ENCODE measurements around the gene TSHZ1.

Gene TSHZ1

DNA sequence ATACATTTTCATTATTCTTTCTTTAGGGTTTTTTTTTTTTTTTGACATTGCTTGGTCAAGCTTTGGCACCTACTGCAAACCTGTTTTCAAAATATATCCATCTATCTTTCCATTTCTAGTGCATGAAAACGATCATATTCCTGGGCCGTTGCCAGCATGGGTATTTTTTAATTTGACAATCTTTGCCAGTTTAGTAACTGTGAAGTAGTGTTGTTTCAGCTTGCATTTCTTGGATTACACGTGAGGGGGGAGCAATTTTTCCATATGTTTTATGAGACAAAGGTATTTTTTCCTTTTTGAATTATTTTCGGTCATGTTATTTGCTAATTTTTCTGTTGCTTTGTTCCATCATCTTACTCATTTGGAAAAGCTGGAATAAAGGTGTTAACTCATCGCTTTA, 40.9 kb downstream of the TSHZ1 start:
- Histone ChIP-seq H3K36me3 (no peaks in the 10 kb centered on the region), H3K27me3 (ENCODE audit: insufficient read depth, low read depth, severe bottlenecking) (no peaks in the 10 kb centered on the region), H3K4me3 (ENCODE audit: low read depth, low read length) (no peak overlapping the region), H3K9me3 (ENCODE audit: severe bottlenecking) (no peaks in the 10 kb centered on the region), H3K27ac (no peak overlapping the region)
- DNase-seq = no peak
- TF ChIP-seq, protein P1, sequence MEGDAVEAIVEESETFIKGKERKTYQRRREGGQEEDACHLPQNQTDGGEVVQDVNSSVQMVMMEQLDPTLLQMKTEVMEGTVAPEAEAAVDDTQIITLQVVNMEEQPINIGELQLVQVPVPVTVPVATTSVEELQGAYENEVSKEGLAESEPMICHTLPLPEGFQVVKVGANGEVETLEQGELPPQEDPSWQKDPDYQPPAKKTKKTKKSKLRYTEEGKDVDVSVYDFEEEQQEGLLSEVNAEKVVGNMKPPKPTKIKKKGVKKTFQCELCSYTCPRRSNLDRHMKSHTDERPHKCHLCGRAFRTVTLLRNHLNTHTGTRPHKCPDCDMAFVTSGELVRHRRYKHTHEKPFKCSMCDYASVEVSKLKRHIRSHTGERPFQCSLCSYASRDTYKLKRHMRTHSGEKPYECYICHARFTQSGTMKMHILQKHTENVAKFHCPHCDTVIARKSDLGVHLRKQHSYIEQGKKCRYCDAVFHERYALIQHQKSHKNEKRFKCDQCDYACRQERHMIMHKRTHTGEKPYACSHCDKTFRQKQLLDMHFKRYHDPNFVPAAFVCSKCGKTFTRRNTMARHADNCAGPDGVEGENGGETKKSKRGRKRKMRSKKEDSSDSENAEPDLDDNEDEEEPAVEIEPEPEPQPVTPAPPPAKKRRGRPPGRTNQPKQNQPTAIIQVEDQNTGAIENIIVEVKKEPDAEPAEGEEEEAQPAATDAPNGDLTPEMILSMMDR (IDR thresholded peaks at IDR 0.05; ENCODE audit: low read depth, low read length) = no peak

DNA sequence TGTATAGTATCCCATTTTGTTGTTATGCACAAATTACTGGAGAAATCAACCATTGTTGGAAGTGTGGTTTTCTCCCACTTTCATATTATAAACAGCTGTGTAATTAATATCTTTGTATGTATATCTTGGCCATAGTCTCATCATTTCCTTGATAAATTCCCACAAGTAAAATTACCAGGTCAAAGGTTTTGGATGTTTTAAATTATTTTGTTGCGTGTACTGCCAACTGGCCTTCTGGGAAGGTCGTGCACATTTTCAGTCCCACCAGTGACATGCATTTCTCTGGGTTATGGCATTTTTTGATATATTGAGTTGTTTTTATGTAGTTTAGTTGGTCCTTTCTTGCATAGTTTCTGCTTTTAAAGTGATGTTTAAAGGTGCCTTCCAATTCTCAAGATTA, 41.5 kb downstream of the TSHZ1 start:
- H3K9me3 ChIP-seq (ENCODE audit: severe bottlenecking) = no peaks in the 10 kb centered on the region
- no peaks in the 10 kb centered on the region for H3K36me3 ChIP-seq
- no peak overlapping the region for H3K4me3 ChIP-seq (ENCODE audit: low read depth, low read length)
- no peaks in the 10 kb centered on the region for H3K27me3 ChIP-seq (ENCODE audit: insufficient read depth, low read depth, severe bottlenecking)
- H3K27ac ChIP-seq = no peak overlapping the region
- TF ChIP-seq, protein P1 (IDR thresholded peaks at IDR 0.05; ENCODE audit: low read depth, low read length) = no peak
- no peak for DNase-seq

DNA sequence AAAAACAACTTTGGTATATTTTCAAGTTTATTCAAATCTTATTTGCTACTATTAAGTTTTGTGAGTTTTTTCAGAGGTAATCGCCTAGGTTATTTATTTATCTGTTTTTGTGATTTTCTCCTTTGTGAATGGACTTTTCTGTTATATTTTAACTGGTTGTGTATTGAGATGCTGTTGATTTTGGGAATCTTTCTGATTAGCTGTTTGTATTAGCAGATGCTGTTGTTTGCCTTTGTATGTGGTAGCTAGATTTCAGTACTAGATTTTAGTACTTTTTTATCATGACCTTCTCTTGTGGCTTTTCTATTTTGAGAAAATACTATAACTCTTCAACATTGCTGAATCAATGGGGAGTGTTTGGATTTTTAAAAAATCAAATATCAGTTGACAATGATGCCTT, 42.4 kb downstream of the TSHZ1 start:
- TF ChIP-seq, protein P1 (IDR thresholded peaks at IDR 0.05; ENCODE audit: low read depth, low read length) = no peak
- DNase-seq = no peak
- no peak overlapping the region for H3K27ac ChIP-seq
- H3K27me3 ChIP-seq (ENCODE audit: insufficient read depth, low read depth, severe bottlenecking) = no peaks in the 10 kb centered on the region
- H3K4me3 ChIP-seq (ENCODE audit: low read depth, low read length) = no peak overlapping the region
- no peaks in the 10 kb centered on the region for H3K9me3 ChIP-seq (ENCODE audit: severe bottlenecking)
- H3K36me3 ChIP-seq = no peaks in the 10 kb centered on the region

DNA sequence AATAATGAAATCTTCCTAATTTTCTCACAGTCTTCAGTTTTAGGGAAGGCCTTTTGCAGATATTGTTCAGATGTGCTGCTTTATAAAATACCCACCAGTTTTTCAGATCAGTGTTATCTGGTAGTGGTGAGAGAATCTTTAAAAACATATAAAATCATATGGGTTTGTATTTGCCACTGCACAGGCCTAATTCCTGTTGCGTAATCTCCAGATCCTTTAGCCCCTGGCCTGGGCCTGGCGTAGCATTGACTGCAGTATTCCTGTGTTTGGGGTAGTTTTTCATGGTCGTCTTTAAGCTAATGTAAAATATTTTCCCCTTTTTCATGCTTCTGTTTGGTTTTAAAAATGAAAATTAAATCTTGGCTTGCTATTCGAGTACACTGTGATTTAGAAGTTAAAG, 43.2 kb downstream of the TSHZ1 start:
- Histone ChIP-seq H3K36me3 (no peaks in the 10 kb centered on the region), H3K27me3 (ENCODE audit: insufficient read depth, low read depth, severe bottlenecking) (no peaks in the 10 kb centered on the region), H3K4me3 (ENCODE audit: low read depth, low read length) (no peak overlapping the region), H3K9me3 (ENCODE audit: severe bottlenecking) (no peaks in the 10 kb centered on the region), H3K27ac (no peak overlapping the region)
- DNase-seq = no peak
- TF ChIP-seq, protein P1 (IDR thresholded peaks at IDR 0.05; ENCODE audit: low read depth, low read length) = no peak

DNA sequence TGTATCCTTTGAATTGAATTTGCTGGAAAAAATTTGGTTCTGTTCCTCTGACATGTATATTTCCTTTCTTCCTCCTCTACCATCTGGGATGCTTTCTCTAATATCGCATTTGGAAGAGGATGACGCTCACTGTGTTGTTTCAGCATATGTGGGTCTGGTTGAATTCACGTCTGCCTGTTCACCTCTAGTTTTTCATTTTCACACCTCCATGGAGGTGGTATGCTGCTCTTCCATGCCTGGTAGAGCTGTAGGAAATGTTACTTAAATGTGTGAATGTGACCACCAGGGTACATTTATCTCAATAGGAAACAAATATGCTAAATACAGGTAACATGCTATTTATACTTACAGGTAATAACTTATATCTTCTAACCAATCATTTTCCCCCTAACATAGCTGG, 44.5 kb downstream of the TSHZ1 start:
- no peaks in the 10 kb centered on the region for H3K9me3 ChIP-seq (ENCODE audit: severe bottlenecking)
- no peaks in the 10 kb centered on the region for H3K27me3 ChIP-seq (ENCODE audit: insufficient read depth, low read depth, severe bottlenecking)
- DNase-seq = no peak
- TF ChIP-seq, protein P1 (IDR thresholded peaks at IDR 0.05; ENCODE audit: low read depth, low read length) = no peak
- H3K36me3 ChIP-seq = no peaks in the 10 kb centered on the region
- no peak overlapping the region for H3K27ac ChIP-seq
- no peak overlapping the region for H3K4me3 ChIP-seq (ENCODE audit: low read depth, low read length)

DNA sequence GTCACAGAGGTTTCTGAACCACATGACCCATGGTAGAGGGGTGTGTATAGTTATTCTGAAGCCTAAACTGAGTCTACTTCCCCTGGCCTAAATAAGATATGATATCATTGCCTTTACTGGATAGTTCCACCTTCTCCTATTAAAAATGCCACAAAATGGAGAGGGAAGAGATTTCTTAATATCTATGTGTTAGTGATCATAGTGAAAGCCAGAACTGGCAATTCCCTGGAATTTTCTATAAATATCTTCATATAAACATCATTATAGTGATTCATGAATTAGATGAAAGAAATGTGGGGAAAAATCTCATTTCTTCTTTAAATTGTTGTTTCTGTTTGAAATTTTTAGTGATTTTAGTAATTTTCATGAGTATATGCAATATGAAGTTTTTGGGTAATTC, 45.8 kb downstream of the TSHZ1 start:
- Histone ChIP-seq H3K36me3 (no peaks in the 10 kb centered on the region), H3K9me3 (ENCODE audit: severe bottlenecking) (no peaks in the 10 kb centered on the region), H3K4me3 (ENCODE audit: low read depth, low read length) (no peak overlapping the region), H3K27me3 (ENCODE audit: insufficient read depth, low read depth, severe bottlenecking) (no peaks in the 10 kb centered on the region), H3K27ac (no peak overlapping the region)
- DNase-seq = no peak
- TF ChIP-seq, protein P1 (IDR thresholded peaks at IDR 0.05; ENCODE audit: low read depth, low read length) = no peak

All from WERI-Rb-1 (cell line).